NCI-H524 (cell line): Measurements from ENCODE around the gene DLL1.
"Not testable (repeated sequence)": the region's sequence is repeated elsewhere in the genome, so short reads cannot be mapped to it uniquely, and the experiment has no call there.

Experiments used
- DNase-seq, 2 experiments: peaks; one replicate each; lab custom pipeline; 2025; lab: John Stamatoyannopoulos, UW

The DLL1 gene

GRCh38 chr6:170290296-170291128, at the start of gene DLL1:
TSS of gene DLL1 (minus strand) at chr6:170291078. CDS start at chr6:170290139, 939 bp downstream.
- peak; percentile 55 to 76 for DNase-seq

- not testable (repeated sequence) for DNase-seq
These were observed 44.3 kb upstream of the DLL1 start for GRCh38 chr6:170335199-170335598.

GRCh38 chr6:170329321-170329720, 38.4 kb upstream of the DLL1 start:
- no peak for DNase-seq

- DNase-seq, result no peak
These were observed 26.8 kb upstream of the DLL1 start for GRCh38 chr6:170317718-170318117.

- DNase-seq, result no peak
These were observed 26.2 kb upstream of the DLL1 start for GRCh38 chr6:170317076-170317475.

GRCh38 chr6:170316071-170316470, 25.2 kb upstream of the DLL1 start:
- DNase-seq, result no peak

- DNase-seq, result no peak
These were observed 24.1 kb upstream of the DLL1 start for GRCh38 chr6:170314983-170315382.

- no peak for DNase-seq
These were observed 22.9 kb upstream of the DLL1 start for GRCh38 chr6:170313716-170314295.

- no peak for DNase-seq
These were observed 22.0 kb upstream of the DLL1 start for GRCh38 chr6:170312876-170313275.

GRCh38 chr6:170311696-170312095, 20.8 kb upstream of the DLL1 start:
- DNase-seq, result no peak

GRCh38 chr6:170308761-170309160, 17.9 kb upstream of the DLL1 start:
- DNase-seq, result no peak

- DNase-seq, result no peak
These were observed 16.2 kb upstream of the DLL1 start for GRCh38 chr6:170307080-170307545.

- DNase-seq, result peak; percentile 91 to 96
These were observed 15.6 kb upstream of the DLL1 start, which contains the start of gene FAM120B for GRCh38 chr6:170306324-170307079. TSS of gene FAM120B (plus strand) at chr6:170306758. CDS start at chr6:170317391, 10,633 bp downstream.

GRCh38 chr6:170305805-170306323, 15.0 kb upstream of the DLL1 start:
- DNase-seq, result peak in 1 of 2 experiments; percentile 30

- no peak for DNase-seq
These were observed 10.3 kb upstream of the DLL1 start for GRCh38 chr6:170301184-170301583.

- peak in 1 of 2 experiments; percentile 63 for DNase-seq
These were observed 7.8 kb upstream of the DLL1 start for GRCh38 chr6:170298688-170299087.

- no peak for DNase-seq
These were observed 6.9 kb upstream of the DLL1 start for GRCh38 chr6:170297576-170298330.

- DNase-seq, result peak; percentile 42 to 65
These were observed 6.1 kb upstream of the DLL1 start for GRCh38 chr6:170296746-170297575.

- no peak for DNase-seq
These were observed 5.5 kb upstream of the DLL1 start for GRCh38 chr6:170296423-170296745.

- DNase-seq, result peak in 1 of 2 experiments; percentile 45
These were observed 4.9 kb upstream of the DLL1 start for GRCh38 chr6:170295510-170296422.
